HepG2 (cell line): ENCODE results near the gene NCR3LG1.

Experiments
- CTCF ChIP-seq: sonication (generic); formaldehyde crosslinking; IDR thresholded peaks from 2 replicates; pipeline ENCODE4 v1.5.0; 2020; ENCODE audit warnings: mild to moderate bottlenecking, missing genetic modification reagents, moderate library complexity
- FOXM1 ChIP-seq: sonication (generic); formaldehyde crosslinking; IDR thresholded peaks from 2 replicates; pipeline ENCODE4 v1.5.0; 2020; ENCODE audit warnings: missing genetic modification reagents
- JUN ChIP-seq: sonication (generic); formaldehyde crosslinking; IDR thresholded peaks from 2 replicates; pipeline ENCODE4 v1.4.0; 2020; ENCODE audit warnings: mild to moderate bottlenecking, missing genetic modification reagents
- MYNN ChIP-seq: sonication (generic); formaldehyde crosslinking; IDR thresholded peaks from 2 replicates; pipeline ENCODE4 v1.4.0; 2020; ENCODE audit warnings: mild to moderate bottlenecking, low read depth, missing genetic modification reagents
- REPIN1 ChIP-seq: sonication (generic); formaldehyde crosslinking; IDR thresholded peaks from 2 replicates; pipeline ENCODE4 v1.8.0; 2022; ENCODE audit warnings: missing genetic modification reagents, low read depth, mild to moderate bottlenecking, borderline replicate concordance
- TBX3 ChIP-seq: fragments of 450-650 bp; IDR thresholded peaks from 2 replicates; pipeline ENCODE4 v1.6.1; 2017; ENCODE audit warnings: antibody characterized with exemption, mild to moderate bottlenecking, inconsistent platforms, borderline replicate concordance
- ZNF784 ChIP-seq: sonication (generic); formaldehyde crosslinking; IDR thresholded peaks from 2 replicates; pipeline ENCODE4 v1.5.1; 2020; ENCODE audit warnings: missing genetic modification reagents, mild to moderate bottlenecking, borderline replicate concordance
- TF ChIP-seq, protein P1 (sequence below): sonication (generic); formaldehyde crosslinking; IDR thresholded peaks from 2 replicates; pipeline ENCODE4 v1.4.0; 2020; ENCODE audit warnings: missing genetic modification reagents, borderline replicate concordance
- TF ChIP-seq, protein P2 (sequence below): IDR thresholded peaks from 2 replicates; pipeline ENCODE4 v1.6.1; 2012; ENCODE audit warnings: low read length, improper control_type of control experiment

- TF ChIP-seq TBX3: no peak
- TF ChIP-seq ZNF784 (CRISPR knock-in tag): no peak
- TF ChIP-seq CTCF (CRISPR knock-in tag): peak; percentile 72
- no peak for TF ChIP-seq JUN (CRISPR knock-in tag)
- TF ChIP-seq MYNN (CRISPR knock-in tag): no peak
- TF ChIP-seq FOXM1 (CRISPR knock-in tag): no peak
- TF ChIP-seq, protein P1, sequence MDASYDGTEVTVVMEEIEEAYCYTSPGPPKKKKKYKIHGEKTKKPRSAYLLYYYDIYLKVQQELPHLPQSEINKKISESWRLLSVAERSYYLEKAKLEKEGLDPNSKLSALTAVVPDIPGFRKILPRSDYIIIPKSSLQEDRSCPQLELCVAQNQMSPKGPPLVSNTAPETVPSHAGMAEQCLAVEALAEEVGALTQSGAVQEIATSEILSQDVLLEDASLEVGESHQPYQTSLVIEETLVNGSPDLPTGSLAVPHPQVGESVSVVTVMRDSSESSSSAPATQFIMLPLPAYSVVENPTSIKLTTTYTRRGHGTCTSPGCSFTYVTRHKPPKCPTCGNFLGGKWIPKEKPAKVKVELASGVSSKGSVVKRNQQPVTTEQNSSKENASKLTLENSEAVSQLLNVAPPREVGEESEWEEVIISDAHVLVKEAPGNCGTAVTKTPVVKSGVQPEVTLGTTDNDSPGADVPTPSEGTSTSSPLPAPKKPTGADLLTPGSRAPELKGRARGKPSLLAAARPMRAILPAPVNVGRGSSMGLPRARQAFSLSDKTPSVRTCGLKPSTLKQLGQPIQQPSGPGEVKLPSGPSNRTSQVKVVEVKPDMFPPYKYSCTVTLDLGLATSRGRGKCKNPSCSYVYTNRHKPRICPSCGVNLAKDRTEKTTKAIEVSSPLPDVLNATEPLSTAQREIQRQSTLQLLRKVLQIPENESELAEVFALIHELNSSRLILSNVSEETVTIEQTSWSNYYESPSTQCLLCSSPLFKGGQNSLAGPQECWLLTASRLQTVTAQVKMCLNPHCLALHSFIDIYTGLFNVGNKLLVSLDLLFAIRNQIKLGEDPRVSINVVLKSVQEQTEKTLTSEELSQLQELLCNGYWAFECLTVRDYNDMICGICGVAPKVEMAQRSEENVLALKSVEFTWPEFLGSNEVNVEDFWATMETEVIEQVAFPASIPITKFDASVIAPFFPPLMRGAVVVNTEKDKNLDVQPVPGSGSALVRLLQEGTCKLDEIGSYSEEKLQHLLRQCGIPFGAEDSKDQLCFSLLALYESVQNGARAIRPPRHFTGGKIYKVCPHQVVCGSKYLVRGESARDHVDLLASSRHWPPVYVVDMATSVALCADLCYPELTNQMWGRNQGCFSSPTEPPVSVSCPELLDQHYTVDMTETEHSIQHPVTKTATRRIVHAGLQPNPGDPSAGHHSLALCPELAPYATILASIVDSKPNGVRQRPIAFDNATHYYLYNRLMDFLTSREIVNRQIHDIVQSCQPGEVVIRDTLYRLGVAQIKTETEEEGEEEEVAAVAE: no peak
- TF ChIP-seq REPIN1 (CRISPR knock-in tag): peak; percentile 42
- TF ChIP-seq, protein P2, sequence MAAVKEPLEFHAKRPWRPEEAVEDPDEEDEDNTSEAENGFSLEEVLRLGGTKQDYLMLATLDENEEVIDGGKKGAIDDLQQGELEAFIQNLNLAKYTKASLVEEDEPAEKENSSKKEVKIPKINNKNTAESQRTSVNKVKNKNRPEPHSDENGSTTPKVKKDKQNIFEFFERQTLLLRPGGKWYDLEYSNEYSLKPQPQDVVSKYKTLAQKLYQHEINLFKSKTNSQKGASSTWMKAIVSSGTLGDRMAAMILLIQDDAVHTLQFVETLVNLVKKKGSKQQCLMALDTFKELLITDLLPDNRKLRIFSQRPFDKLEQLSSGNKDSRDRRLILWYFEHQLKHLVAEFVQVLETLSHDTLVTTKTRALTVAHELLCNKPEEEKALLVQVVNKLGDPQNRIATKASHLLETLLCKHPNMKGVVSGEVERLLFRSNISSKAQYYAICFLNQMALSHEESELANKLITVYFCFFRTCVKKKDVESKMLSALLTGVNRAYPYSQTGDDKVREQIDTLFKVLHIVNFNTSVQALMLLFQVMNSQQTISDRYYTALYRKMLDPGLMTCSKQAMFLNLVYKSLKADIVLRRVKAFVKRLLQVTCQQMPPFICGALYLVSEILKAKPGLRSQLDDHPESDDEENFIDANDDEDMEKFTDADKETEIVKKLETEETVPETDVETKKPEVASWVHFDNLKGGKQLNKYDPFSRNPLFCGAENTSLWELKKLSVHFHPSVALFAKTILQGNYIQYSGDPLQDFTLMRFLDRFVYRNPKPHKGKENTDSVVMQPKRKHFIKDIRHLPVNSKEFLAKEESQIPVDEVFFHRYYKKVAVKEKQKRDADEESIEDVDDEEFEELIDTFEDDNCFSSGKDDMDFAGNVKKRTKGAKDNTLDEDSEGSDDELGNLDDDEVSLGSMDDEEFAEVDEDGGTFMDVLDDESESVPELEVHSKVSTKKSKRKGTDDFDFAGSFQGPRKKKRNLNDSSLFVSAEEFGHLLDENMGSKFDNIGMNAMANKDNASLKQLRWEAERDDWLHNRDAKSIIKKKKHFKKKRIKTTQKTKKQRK: no peak
Observed at GRCh38 chr11:17389211-17389956, 37.8 kb downstream of the NCR3LG1 start.
